Skeletal muscle satellite cell (primary cell): ENCODE measurements around the gene SCYGR3.

Experiments used
- H3K27me3 ChIP-seq: 2 replicates; pipeline ENCODE4 v1.7.0; 2013; ENCODE audit warnings: low read length; ENCODE audit not compliant: control insufficient read depth, insufficient read depth
- H3K36me3 ChIP-seq: 2 replicates; pipeline ENCODE4 v1.7.0; 2013; ENCODE audit warnings: mild to moderate bottlenecking, control low read depth, low read length; ENCODE audit not compliant: insufficient read depth
- H3K4me1 ChIP-seq: 2 replicates; pipeline ENCODE4 v1.7.0; 2013; ENCODE audit warnings: low read length; ENCODE audit not compliant: control insufficient read depth, insufficient read depth
- H3K4me2 ChIP-seq: 2 replicates; pipeline ENCODE4 v1.7.0; 2013; ENCODE audit warnings: mild to moderate bottlenecking, low read length
- H3K4me3 ChIP-seq: 2 replicates; pipeline ENCODE4 v1.7.0; 2013; ENCODE audit warnings: low read length
- H3K9ac ChIP-seq: 2 replicates; pipeline ENCODE4 v1.7.0; 2013; ENCODE audit warnings: mild to moderate bottlenecking, low read depth, low read length, moderate library complexity
- H3K9me3 ChIP-seq: replicated peaks from 2 replicates; pipeline ENCODE4 v1.7.0; 2013; ENCODE audit warnings: mild to moderate bottlenecking, control low read depth, low read length

Gene SCYGR3

GRCh38 chr2:227629435-227629834 is 14.8 kb upstream of the SCYGR3 start:
- Histone ChIP-seq H3K4me1 (no peaks in the 10 kb centered on the region), H3K4me2 (no peak overlapping the region), H3K36me3 (no peaks in the 10 kb centered on the region), H3K9ac (no peak overlapping the region), H3K27me3 (no peaks in the 10 kb centered on the region), H3K9me3 (no peaks in the 10 kb centered on the region), H3K4me3 (no peak overlapping the region)

GRCh38 chr2:227627769-227628168 is 13.1 kb upstream of the SCYGR3 start:
- no peaks in the 10 kb centered on the region for H3K27me3 ChIP-seq
- H3K4me2 ChIP-seq = no peak overlapping the region
- no peak overlapping the region for H3K9ac ChIP-seq

GRCh38 chr2:227626580-227627151 is 12.0 kb upstream of the SCYGR3 start:
- Histone ChIP-seq H3K4me3 (no peak overlapping the region), H3K27me3 (no peaks in the 10 kb centered on the region)

More at GRCh38 chr2:227627769-227628168, 13.1 kb upstream of the SCYGR3 start:
- Histone ChIP-seq H3K36me3 (no peaks in the 10 kb centered on the region), H3K4me1 (peaks cover 9% of the 10 kb centered on the region), H3K9me3 (no peaks in the 10 kb centered on the region), H3K4me3 (no peak overlapping the region)

GRCh38 chr2:227625420-227625819 is 10.8 kb upstream of the SCYGR3 start:
- Histone ChIP-seq H3K9ac (no peak overlapping the region), H3K4me1 (peaks cover 10% of the 10 kb centered on the region), H3K4me3 (no peak overlapping the region), H3K9me3 (no peaks in the 10 kb centered on the region), H3K4me2 (no peak overlapping the region), H3K36me3 (no peaks in the 10 kb centered on the region), H3K27me3 (no peaks in the 10 kb centered on the region)

More at GRCh38 chr2:227626580-227627151, 12.0 kb upstream of the SCYGR3 start:
- Histone ChIP-seq H3K9ac (no peak overlapping the region), H3K4me1 (peaks cover 10% of the 10 kb centered on the region), H3K9me3 (no peaks in the 10 kb centered on the region), H3K36me3 (no peaks in the 10 kb centered on the region), H3K4me2 (no peak overlapping the region)

GRCh38 chr2:227623226-227623625 is 8.6 kb upstream of the SCYGR3 start:
- Histone ChIP-seq H3K9me3 (no peaks in the 10 kb centered on the region), H3K4me1 (peaks cover 10% of the 10 kb centered on the region), H3K4me3 (no peak overlapping the region), H3K27me3 (no peaks in the 10 kb centered on the region), H3K9ac (no peak overlapping the region), H3K36me3 (no peaks in the 10 kb centered on the region), H3K4me2 (no peak overlapping the region)

GRCh38 chr2:227617316-227618230 is 2.9 kb upstream of the SCYGR3 start, which contains the start of gene SCYGR4:
Gene SCYGR4 (plus strand): TSS chr2:227617498. CDS start chr2:227617498, 0 bp downstream.
- Histone ChIP-seq H3K27me3 (peaks cover 8% of the 10 kb centered on the region), H3K36me3 (no peaks in the 10 kb centered on the region), H3K9ac (no peak within 1 kb of the TSS), H3K9me3 (no peaks in the 10 kb centered on the region), H3K4me3 (peak within 1 kb of the TSS; percentile 49), H3K4me2 (peak within 1 kb of the TSS; percentile 38), H3K4me1 (no peaks in the 10 kb centered on the region)

GRCh38 chr2:227616631-227617030 is 2.0 kb upstream of the SCYGR3 start:
- no peak overlapping the region for H3K4me2 ChIP-seq
- H3K9me3 ChIP-seq = no peaks in the 10 kb centered on the region
- H3K36me3 ChIP-seq = no peaks in the 10 kb centered on the region
- peaks cover 8% of the 10 kb centered on the region for H3K27me3 ChIP-seq
- H3K4me3 ChIP-seq = no peak overlapping the region
- H3K4me1 ChIP-seq = no peaks in the 10 kb centered on the region
- H3K9ac ChIP-seq = no peak overlapping the region

- Histone ChIP-seq H3K4me1 (no peaks in the 10 kb centered on the region), H3K4me2 (no peak overlapping the region), H3K9me3 (no peaks in the 10 kb centered on the region), H3K27me3 (peaks cover 8% of the 10 kb centered on the region), H3K4me3 (no peak overlapping the region), H3K36me3 (no peaks in the 10 kb centered on the region), H3K9ac (no peak overlapping the region)
Measured at GRCh38 chr2:227615906-227616305, 1.3 kb upstream of the SCYGR3 start.

- H3K9me3 ChIP-seq = no peaks in the 10 kb centered on the region
- no peaks in the 10 kb centered on the region for H3K36me3 ChIP-seq
- no peak overlapping the region for H3K4me3 ChIP-seq
- no peaks in the 10 kb centered on the region for H3K4me1 ChIP-seq
- no peak overlapping the region for H3K4me2 ChIP-seq
- peaks cover 8% of the 10 kb centered on the region for H3K27me3 ChIP-seq
- no peak overlapping the region for H3K9ac ChIP-seq
Measured at GRCh38 chr2:227615181-227615580, 541 bp upstream of the SCYGR3 start.

- H3K4me3 ChIP-seq = no peak overlapping the region
- H3K4me2 ChIP-seq = no peak overlapping the region
- H3K9me3 ChIP-seq = no peaks in the 10 kb centered on the region
- H3K27me3 ChIP-seq = peaks cover 8% of the 10 kb centered on the region
- H3K4me1 ChIP-seq = no peaks in the 10 kb centered on the region
- no peaks in the 10 kb centered on the region for H3K36me3 ChIP-seq
- H3K9ac ChIP-seq = no peak overlapping the region
Measured at GRCh38 chr2:227614246-227614645, 394 bp downstream of the SCYGR3 start.

- no peaks in the 10 kb centered on the region for H3K9me3 ChIP-seq
- no peak overlapping the region for H3K9ac ChIP-seq
- no peak overlapping the region for H3K4me3 ChIP-seq
- H3K4me2 ChIP-seq = no peak overlapping the region
- H3K36me3 ChIP-seq = no peaks in the 10 kb centered on the region
- H3K4me1 ChIP-seq = no peaks in the 10 kb centered on the region
- H3K27me3 ChIP-seq = peaks cover 8% of the 10 kb centered on the region
Measured at GRCh38 chr2:227613272-227613660, 1.4 kb downstream of the SCYGR3 start.
